HCT116 (cell line): ENCODE measurements around the gene FBN1.

Experiments
- CTCF ChIP-seq, 3 experiments: fragments of 200-600 bp in 1 of 3; sonication (generic) in 1 of 3; IDR thresholded peaks in 2 of 3; conservative IDR thresholded peaks in 1 of 3; 2 replicates each; pipeline ENCODE4 v1.5.1; 2012 to 2017; ENCODE audit warnings: low read depth in 2 of 3, low read length in 2 of 3, antibody characterized with exemption in 1 of 3, borderline replicate concordance in 1 of 3, control low read depth in 1 of 3, mild to moderate bottlenecking in 1 of 3, mixed read lengths in 1 of 3, mixed run types in 1 of 3, moderate library complexity in 1 of 3; ENCODE audit not compliant: insufficient read depth in 1 of 3
- EZH2phosphoT487 ChIP-seq: fragments of 200-600 bp; IDR thresholded peaks from 2 replicates; pipeline ENCODE4 v1.6.1; 2018; ENCODE audit warnings: antibody characterized with exemption, borderline replicate concordance
- POLR2A ChIP-seq: IDR thresholded peaks from 2 replicates; pipeline ENCODE4 v1.7.0; 2011; ENCODE audit warnings: borderline replicate concordance; ENCODE audit not compliant: insufficient read depth, insufficient read length; ENCODE audit errors: extremely low read depth
- RAD21 ChIP-seq: IDR thresholded peaks from 2 replicates; pipeline ENCODE4 v1.6.1; 2012; ENCODE audit warnings: low read depth, mild to moderate bottlenecking

GRCh38 chr15:48422401-48422800 lies 223.1 kb downstream of the FBN1 start:
- no peak for TF ChIP-seq EZH2phosphoT487
- no peak for TF ChIP-seq CTCF (IDR thresholded peaks at IDR 0.05 in 2 of 3, conservative IDR thresholded peaks at IDR 0.05 in 1 of 3; ENCODE audit: borderline replicate concordance in 1 of 3, insufficient read depth in 1 of 3, low read depth in 2 of 3, low read length in 2 of 3)
- no peak for TF ChIP-seq POLR2A
- TF ChIP-seq RAD21 = no peak
